Mesangial cell (primary cell): Measurements from ENCODE around the gene LTBP4. TPM values are rescaled to one million over a fixed set of nuclear protein-coding genes. Genes with fewer than 3 reads are reported as not detected.

Experiments used
- total RNA-seq: library from RNA; depleted of rRNA; stranded (reverse); fragments of >200 nt; gene quantifications from 2 replicates; pipeline ENCODE4 v1.2.3, GENCODE V29; 2015

Gene LTBP4, protein sequence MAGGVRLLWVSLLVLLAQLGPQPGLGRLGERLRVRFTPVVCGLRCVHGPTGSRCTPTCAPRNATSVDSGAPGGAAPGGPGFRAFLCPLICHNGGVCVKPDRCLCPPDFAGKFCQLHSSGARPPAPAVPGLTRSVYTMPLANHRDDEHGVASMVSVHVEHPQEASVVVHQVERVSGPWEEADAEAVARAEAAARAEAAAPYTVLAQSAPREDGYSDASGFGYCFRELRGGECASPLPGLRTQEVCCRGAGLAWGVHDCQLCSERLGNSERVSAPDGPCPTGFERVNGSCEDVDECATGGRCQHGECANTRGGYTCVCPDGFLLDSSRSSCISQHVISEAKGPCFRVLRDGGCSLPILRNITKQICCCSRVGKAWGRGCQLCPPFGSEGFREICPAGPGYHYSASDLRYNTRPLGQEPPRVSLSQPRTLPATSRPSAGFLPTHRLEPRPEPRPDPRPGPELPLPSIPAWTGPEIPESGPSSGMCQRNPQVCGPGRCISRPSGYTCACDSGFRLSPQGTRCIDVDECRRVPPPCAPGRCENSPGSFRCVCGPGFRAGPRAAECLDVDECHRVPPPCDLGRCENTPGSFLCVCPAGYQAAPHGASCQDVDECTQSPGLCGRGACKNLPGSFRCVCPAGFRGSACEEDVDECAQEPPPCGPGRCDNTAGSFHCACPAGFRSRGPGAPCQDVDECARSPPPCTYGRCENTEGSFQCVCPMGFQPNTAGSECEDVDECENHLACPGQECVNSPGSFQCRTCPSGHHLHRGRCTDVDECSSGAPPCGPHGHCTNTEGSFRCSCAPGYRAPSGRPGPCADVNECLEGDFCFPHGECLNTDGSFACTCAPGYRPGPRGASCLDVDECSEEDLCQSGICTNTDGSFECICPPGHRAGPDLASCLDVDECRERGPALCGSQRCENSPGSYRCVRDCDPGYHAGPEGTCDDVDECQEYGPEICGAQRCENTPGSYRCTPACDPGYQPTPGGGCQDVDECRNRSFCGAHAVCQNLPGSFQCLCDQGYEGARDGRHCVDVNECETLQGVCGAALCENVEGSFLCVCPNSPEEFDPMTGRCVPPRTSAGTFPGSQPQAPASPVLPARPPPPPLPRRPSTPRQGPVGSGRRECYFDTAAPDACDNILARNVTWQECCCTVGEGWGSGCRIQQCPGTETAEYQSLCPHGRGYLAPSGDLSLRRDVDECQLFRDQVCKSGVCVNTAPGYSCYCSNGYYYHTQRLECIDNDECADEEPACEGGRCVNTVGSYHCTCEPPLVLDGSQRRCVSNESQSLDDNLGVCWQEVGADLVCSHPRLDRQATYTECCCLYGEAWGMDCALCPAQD (N-terminal part only)
- 77.6 and 170 TPM in 2 replicates for total RNA-seq

DNA sequence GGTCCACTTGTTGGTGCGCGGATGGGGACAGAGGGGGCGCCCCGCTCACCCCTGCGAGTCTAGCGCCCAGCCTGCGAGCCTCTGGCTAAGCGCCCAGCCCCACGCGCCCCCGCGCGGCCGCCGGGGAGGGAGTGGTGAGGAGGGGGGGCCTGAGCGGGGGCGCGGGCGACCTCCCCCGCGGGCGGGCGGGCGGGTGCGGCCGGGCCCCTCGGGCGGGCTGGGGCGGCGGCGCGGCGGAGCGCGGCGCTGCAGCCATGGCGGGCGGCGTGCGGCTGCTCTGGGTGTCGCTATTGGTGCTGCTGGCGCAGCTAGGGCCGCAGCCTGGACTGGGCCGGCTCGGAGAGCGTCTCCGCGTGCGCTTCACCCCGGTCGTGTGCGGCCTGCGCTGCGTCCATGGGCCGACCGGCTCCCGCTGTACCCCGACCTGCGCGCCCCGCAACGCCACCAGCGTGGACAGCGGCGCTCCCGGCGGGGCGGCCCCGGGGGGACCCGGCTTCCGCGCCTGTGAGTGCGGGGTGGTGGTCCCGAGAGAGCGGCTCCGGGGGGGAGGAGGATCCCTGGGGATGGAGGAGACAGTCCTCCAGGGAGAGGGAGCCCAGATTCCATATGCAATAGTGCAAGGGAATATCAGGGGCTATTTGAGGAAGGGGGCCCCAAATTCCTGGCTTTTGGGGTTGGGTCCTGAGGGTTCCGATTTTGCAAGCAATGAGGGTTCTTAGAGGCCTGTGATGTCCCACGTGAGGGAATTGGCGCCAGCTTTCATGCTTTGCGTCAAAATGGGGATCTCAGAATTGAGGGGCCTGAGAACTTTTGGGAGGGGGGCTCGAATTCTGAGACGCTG lies at the start of gene LTBP4:
LTBP4 (plus strand) TSS at position 236 of the 841 bp plus-strand sequence; CDS start at position 255, 19 bp downstream.

DNA sequence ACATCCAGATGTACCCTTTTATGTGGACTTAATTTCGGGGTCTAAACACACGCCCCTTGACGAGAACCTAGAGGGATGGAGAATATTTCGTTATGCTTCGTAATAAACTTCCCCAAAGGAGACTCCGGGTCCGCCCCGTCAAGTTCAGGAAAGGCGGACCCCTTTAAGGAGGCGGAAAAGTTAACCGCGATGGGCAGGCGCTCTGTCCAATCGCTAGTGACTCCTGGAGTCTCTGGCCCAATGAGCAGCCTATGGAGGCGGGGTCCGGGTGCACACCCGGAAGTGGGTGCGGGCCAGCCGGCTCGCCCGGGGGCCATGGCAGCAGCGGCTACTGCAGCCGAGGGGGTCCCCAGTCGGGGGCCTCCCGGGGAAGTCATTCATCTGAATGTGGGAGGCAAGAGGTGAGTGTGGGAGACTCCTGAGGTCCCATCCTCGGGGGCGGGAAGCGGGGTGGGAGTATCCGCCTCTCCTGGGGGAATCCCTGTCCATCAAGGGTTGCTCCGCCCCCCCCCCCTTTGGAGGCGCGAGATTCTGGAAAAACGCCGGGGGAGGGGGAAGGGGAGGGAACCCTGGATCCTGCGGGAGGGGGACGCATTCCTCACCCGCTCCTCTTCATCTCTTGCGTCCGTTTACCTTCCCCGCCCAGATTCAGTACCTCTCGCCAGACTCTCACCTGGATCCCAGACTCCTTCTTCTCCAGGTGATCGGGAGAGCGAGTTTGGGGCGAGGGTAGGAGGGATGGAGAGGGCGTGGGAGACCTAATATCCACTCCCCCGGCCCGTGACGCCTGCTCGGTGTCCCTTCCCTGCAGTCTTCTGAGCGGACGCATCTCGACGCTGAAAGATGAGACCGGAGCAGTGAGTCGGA lies 24.4 kb upstream of the LTBP4 start, which contains the start of gene SHKBP1:
SHKBP1 (plus strand) TSS at position 289 of the 867 bp plus-strand sequence; CDS start at position 316, 27 bp downstream.

Other genes starting within 250 kb of the LTBP4 start
- 0.25 TPM in 1 of 2 replicates, not detected in the other for gene HIPK4, start 211.2 kb upstream of the LTBP4 start, total RNA-seq
- 1.1 and 3.4 TPM in 2 replicates for gene PRX, start 188.0 kb upstream of the LTBP4 start, total RNA-seq
- gene SERTAD1, start 175.4 kb upstream of the LTBP4 start, total RNA-seq = 8.0 and 12.5 TPM in 2 replicates
- gene SERTAD3, start 157.0 kb upstream of the LTBP4 start, total RNA-seq = 17.9 and 22.8 TPM in 2 replicates
- gene BLVRB, start 135.6 kb upstream of the LTBP4 start, total RNA-seq = 37.2 and 98.8 TPM in 2 replicates
- 0.38 and 0.49 TPM in 2 replicates for gene SPTBN4, start 134.4 kb upstream of the LTBP4 start, total RNA-seq
- 139 and 152 TPM in 2 replicates for gene SHKBP1, start 24.5 kb upstream of the LTBP4 start, total RNA-seq
- gene NUMBL, start 89.3 kb downstream of the LTBP4 start, total RNA-seq = 26.4 and 31.7 TPM in 2 replicates
- 34.1 and 59.8 TPM in 2 replicates for gene COQ8B, start 115.5 kb downstream of the LTBP4 start, total RNA-seq
- 9.6 and 17.9 TPM in 2 replicates for gene ITPKC, start 115.7 kb downstream of the LTBP4 start, total RNA-seq
- 3.4 and 12.2 TPM in 2 replicates for gene ACTMAP, start 149.1 kb downstream of the LTBP4 start, total RNA-seq
- gene SNRPA, start 149.8 kb downstream of the LTBP4 start, total RNA-seq = 113 and 206 TPM in 2 replicates
- gene MIA, start 174.2 kb downstream of the LTBP4 start, total RNA-seq = not detected in 2 replicates
- gene RAB4B, start 176.9 kb downstream of the LTBP4 start, total RNA-seq = 20.0 and 29.3 TPM in 2 replicates
- gene EGLN2, start 197.8 kb downstream of the LTBP4 start, total RNA-seq = 87.7 and 92.9 TPM in 2 replicates
- gene CYP2A6, start 249.1 kb downstream of the LTBP4 start, total RNA-seq = not detected in 2 replicates